ENCODE data around the gene RICTOR.

GRCh38 chr5:39121315-39121714, 47.1 kb upstream of the RICTOR start:
- TF ChIP-seq CTCF (IDR thresholded peaks at IDR 0.05): no peak
- no peak for TF ChIP-seq POLR2A (IDR thresholded peaks at IDR 0.05)
